Stimulated activated CD4-positive, alpha-beta T cell treated with anti-CD3 and anti-CD28 coated beads, Interleukin-15, amount 100 ng/mL, for 48 hours (primary cell): ENCODE data around the gene ARHGAP25.
"Not testable (repeated sequence)": the region's sequence is repeated elsewhere in the genome, so short reads cannot be mapped to it uniquely, and the experiment has no call there.

ENCODE experiments used
- DNase-seq, 2 donors: peaks; one replicate each; pipeline ENCODE4 v3.0.0-alpha.2; 2020; ENCODE audit warnings: low read depth in 2 of 2

Gene ARHGAP25

GRCh38 chr2:68796295-68796905, 61.8 kb downstream of the ARHGAP25 start:
- no peak for DNase-seq

DNA sequence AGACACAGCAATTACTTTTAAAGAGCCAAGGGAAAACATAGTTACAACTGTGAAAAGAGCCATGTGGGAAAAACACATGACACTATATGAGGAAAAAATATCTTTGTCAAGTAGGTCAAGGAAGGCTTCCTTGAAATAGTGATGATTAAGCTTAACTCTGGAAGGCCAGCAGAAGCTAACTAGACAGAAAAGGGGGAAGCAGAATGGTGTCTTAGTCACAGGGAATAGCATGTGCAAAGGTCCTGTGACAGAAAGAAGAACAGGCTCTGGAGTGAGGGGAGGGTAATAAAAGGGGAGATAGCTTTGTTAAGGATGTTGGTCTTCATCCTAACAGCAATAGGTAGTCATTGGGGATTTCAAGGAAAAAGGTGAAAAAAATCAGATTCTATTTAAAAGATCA, 64.0 kb downstream of the ARHGAP25 start:
- no peak for DNase-seq

GRCh38 chr2:68799140-68800026, 64.8 kb downstream of the ARHGAP25 start:
- no peak for DNase-seq

- no peak for DNase-seq
Observed at GRCh38 chr2:68800027-68800401, 65.4 kb downstream of the ARHGAP25 start.

GRCh38 chr2:68800517-68800916, 65.9 kb downstream of the ARHGAP25 start:
- DNase-seq = no peak

GRCh38 chr2:68802161-68802560, 67.5 kb downstream of the ARHGAP25 start:
- not testable (repeated sequence) for DNase-seq

DNA sequence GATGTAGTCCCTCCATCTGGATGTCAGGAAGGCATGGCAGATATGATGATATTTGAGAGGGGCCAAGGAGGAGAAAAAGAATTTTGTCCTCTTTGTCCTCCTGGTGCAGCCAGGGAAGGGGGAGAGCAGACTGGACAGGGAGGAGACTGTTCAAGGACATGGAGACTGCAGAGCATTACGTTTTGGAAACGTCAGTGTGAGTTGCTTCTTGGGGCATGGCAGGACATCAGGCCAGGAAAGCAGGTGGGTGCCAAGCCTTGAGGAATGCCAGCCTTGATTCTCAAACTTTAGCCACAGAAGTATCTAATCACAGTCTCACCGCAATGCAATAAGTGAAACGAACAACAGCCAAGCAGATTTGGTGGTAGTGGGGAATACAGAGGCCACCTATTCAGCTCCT, 70.4 kb downstream of the ARHGAP25 start:
- DNase-seq = no peak

GRCh38 chr2:68806511-68807109, 72.0 kb downstream of the ARHGAP25 start:
- no peak for DNase-seq

GRCh38 chr2:68807821-68808266, 73.2 kb downstream of the ARHGAP25 start:
- no peak for DNase-seq

DNA sequence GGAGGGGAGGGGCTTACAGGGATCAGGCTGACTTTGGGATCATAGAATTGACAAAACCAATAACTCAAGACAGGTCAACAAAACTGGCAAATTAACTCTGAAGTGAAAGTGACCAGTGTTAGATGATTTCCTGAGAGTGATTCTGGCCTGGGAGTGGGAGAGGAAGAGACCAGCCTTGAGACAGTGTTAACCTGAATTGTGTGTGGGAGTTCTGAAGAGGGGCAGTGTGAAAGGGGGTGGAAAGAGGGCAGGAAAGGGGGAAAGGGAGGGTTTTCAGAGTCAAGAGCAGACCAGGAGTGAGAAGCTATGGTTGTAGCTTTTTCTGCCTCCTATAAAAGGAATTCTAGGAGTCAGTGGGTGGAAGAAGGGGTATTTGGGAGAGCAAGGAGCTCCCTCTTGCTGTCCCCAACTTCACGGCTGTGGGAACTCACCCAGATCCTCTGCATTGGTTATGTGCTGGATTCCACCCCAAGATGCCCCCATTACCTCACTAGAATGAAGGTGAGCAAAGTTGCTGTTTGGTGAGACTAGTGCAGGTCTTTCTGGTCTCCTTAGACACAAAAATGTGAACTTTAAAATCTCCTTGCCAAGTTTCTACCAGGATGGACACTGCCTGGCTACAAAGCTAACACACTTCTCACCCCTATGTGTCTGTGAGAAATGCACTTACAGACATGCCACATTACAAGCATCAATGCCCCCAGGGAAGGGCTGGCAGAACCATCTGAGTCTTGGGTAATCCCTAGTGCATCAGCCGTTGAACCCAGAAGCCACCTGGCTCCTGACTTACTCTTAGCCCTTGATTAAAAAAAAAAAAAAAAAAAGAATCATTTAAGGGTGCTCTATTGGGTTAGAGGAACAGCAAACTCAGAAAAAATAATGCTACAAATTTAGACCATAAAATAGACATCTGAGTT, 75.0 kb downstream of the ARHGAP25 start:
- no peak for DNase-seq

DNA sequence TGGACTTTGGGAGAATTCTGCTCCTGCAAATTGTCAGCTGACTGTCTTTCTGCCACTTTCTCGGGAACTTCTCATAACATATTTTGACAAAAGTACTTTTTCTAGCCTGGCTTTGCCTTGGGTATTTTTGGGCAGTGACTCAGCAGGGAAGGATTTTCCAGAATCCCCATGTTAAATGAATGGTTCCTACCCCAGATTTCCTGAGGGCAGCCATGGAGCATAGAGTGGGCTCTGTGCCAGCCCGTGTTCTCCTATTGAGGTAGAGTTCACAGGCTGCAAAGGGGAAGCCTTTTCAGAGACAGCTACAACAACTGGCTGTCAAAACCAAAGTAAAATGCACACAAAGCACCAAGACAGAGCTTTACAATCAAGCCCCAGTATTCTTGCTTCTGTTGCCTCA, 76.8 kb downstream of the ARHGAP25 start:
- no peak for DNase-seq

DNA sequence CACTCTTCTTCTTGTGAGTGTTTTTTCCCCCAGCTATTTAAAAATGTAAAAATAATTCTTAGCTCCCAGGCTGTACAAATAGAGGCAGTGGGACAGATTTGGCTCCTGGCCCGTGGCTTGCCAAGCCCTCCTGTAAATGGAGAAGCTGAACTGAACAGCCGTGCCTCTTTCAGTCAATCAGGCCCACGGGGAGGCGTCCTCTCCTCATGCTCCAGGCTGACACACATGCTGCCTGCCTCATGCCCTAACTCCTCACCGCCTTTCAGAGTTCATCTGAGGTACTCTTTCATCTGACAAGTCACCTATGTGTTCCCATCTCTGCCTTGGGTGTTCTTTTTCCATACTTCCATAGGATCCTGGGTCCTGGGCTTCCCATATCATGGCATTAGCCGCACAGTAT, 77.6 kb downstream of the ARHGAP25 start:
- DNase-seq = no peak

DNA sequence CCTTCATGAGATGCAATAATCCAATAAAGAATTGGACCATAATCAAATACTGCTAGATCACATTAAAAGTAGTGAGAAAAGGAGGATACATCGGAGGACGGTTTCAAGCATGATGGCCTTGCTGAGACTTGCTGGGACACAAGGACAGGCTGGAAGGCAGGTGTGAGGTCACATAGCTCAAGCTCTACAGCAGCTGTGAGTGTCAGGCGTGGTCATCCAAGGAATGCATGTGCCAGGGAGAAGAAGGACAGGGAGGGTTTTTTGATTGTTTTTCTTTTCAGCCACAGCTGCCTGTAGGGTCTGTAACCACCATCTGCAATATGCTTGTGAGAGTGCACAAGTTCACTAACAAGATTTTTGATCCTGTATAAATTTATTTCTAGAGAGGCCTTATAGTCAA, 79.0 kb downstream of the ARHGAP25 start:
- no peak for DNase-seq

DNA sequence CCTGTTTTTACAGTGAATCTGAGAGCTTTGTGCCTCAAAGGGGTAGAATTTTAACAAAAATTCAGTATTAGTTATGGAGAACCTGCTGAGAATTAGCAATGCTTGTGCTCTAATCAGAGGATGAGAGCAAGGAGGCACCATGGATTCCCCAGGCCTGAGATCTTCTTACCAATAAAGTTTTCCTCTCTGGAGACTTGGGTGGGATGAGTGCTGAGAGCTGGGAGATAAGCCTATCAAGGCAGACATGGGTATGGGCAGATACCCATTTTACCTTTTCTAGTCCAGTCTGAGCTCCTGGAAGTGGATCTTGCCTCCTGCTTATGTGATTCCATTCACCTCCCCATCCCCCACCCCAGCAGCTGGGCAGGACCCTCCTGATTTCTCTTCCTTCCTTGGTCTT, 82.7 kb downstream of the ARHGAP25 start:
- no peak for DNase-seq

GRCh38 chr2:68819556-68819955, 84.9 kb downstream of the ARHGAP25 start:
- no peak for DNase-seq

DNA sequence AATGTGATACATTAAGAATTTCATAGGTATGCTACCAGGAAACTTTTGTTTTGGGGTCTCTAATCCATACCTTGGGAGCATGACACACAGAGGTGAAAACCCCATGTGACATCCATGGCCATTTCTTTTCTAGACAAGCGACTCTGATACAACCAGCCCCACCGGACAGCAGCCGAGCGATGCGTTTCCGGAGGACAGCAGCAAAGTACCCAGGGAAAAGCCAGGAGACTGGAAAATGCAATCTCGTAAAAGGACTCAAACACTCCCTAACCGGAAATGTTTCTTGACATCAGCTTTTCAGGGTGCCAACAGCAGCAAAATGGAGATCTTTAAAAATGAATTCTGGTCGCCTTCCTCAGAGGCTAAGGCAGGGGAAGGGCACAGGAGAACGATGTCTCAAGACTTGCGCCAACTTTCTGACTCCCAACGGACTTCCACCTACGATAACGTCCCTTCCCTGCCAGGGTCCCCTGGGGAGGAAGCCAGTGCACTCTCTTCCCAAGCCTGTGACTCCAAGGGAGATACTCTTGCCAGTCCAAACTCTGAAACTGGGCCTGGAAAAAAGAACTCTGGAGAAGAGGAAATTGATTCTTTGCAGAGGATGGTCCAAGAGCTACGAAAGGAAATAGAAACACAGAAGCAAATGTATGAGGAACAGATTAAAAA, 87.7 kb downstream of the ARHGAP25 start:
- no peak for DNase-seq

GRCh38 chr2:68824831-68825230, 90.2 kb downstream of the ARHGAP25 start:
- DNase-seq = no peak

- DNase-seq = no peak
Observed at GRCh38 chr2:68825866-68826265, 91.3 kb downstream of the ARHGAP25 start.

DNA sequence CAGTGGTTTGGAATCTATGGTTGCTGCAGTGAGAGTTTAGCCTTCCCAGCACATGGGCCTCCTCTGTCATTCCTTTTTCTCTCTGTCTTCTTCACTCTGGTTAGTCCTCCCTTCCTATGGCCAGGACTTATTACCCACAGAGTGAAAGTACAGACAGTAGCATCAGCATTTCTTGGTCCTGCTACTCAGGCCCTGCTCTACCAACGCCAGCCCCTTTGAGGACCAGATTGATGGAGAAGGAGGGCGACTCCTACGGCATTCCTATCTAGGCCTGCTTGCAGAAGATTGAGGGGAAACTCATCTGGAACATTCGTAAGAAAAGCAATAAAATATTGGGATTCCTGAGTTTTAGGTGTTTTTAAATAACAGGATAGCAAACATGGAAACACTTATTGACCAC, 93.1 kb downstream of the ARHGAP25 start:
- DNase-seq = no peak

GRCh38 chr2:68828887-68829708, 94.5 kb downstream of the ARHGAP25 start:
- peak; percentile 23 to 28 for DNase-seq
